Fibroblast of lung (primary cell): Measurements from ENCODE around the gene PPP1R13B. TPM values are rescaled to one million over a fixed set of nuclear protein-coding genes. Genes with fewer than 3 reads are reported as not detected.
A peak's percentile ranks its signal among the peaks of the same experiment; 100 is the strongest.

Source experiments
- DNase-seq, 2 donors: peaks; one replicate each; pipeline versions ENCODE4 v3.0.0 to v3.0.0-alpha.2; 2010; ENCODE audit warnings: low read depth in 2 of 2
- H2AFZ ChIP-seq: 2 replicates; pipeline ENCODE4 v1.5.1; 2012; ENCODE audit warnings: low read length, control low read depth, inconsistent platforms
- H3K27ac ChIP-seq: 2 replicates; pipeline ENCODE4 v1.5.1; 2011; ENCODE audit warnings: low read length, control low read depth; ENCODE audit not compliant: insufficient read depth
- H3K27me3 ChIP-seq: 2 replicates; pipeline ENCODE4 v1.5.1; 2011; ENCODE audit warnings: mild to moderate bottlenecking, low read length; ENCODE audit not compliant: control insufficient read depth, insufficient read depth
- H3K36me3 ChIP-seq: 2 replicates; pipeline ENCODE4 v1.5.1; 2011; ENCODE audit warnings: low read length; ENCODE audit not compliant: control insufficient read depth, insufficient read depth
- H3K4me1 ChIP-seq: 2 replicates; pipeline ENCODE4 v1.5.1; 2011; ENCODE audit warnings: low read length; ENCODE audit not compliant: control insufficient read depth, insufficient read depth; ENCODE audit errors: extremely low read depth
- H3K4me2 ChIP-seq: 2 replicates; pipeline ENCODE4 v1.5.1; 2011; ENCODE audit warnings: low read length, control low read depth; ENCODE audit not compliant: insufficient read depth; ENCODE audit errors: extremely low read depth
- H3K4me3 ChIP-seq, 4 experiments: fragments of 200-600 bp in 1 of 4; sonication (generic) in 1 of 4; replicated peaks in 1 of 4; 2 replicates each; pipeline ENCODE4 v1.5.1; 2011 to 2016; ENCODE audit warnings: low read length in 4 of 4, low read depth in 3 of 4, mild to moderate bottlenecking in 3 of 4, control low read depth in 2 of 4, inconsistent platforms in 1 of 4, mixed read lengths in 1 of 4; ENCODE audit not compliant: insufficient read depth in 1 of 4; ENCODE audit errors: control extremely low read depth in 1 of 4
- H3K79me2 ChIP-seq: 2 replicates; pipeline ENCODE4 v1.5.1; 2012; ENCODE audit warnings: mild to moderate bottlenecking, low read length, inconsistent platforms; ENCODE audit not compliant: control insufficient read depth, insufficient read depth
- H3K9ac ChIP-seq: 2 replicates; pipeline ENCODE4 v1.5.1; 2011; ENCODE audit warnings: mild to moderate bottlenecking, low read length, control low read depth; ENCODE audit not compliant: insufficient read depth
- H3K9me3 ChIP-seq: 2 replicates; pipeline ENCODE4 v1.5.1; 2012; ENCODE audit warnings: low read depth, low read length; ENCODE audit not compliant: control insufficient read depth, insufficient read depth
- H4K20me1 ChIP-seq: 2 replicates; pipeline ENCODE4 v1.5.1; 2011; ENCODE audit warnings: low read length; ENCODE audit not compliant: control insufficient read depth, insufficient read depth; ENCODE audit errors: extremely low read depth
- CTCF ChIP-seq, 2 donors: IDR thresholded peaks in 1 of 2; conservative IDR thresholded peaks in 1 of 2; 1 replicate in 1 of 2; 2 replicates in 1 of 2; pipeline ENCODE4 v1.5.1; 2011 to 2012; ENCODE audit warnings: low read length in 2 of 2, control low read depth in 1 of 2, inconsistent platforms in 1 of 2, low read depth in 1 of 2, mild to moderate bottlenecking in 1 of 2
- EZH2 ChIP-seq: IDR thresholded peaks from 2 replicates; pipeline ENCODE4 v1.5.1; 2012; ENCODE audit warnings: low read length, control low read depth, mild to moderate bottlenecking; ENCODE audit errors: missing control alignments
- polyA plus RNA-seq, 2 donors: library from polyadenylated mRNA; depleted of rRNA in 1 of 2; stranded (reverse) in 1 of 2; unstranded in 1 of 2; fragments of >200 nt; gene quantifications; 2 replicates each; pipeline ENCODE4 v1.2.1, GENCODE V29; 2011 to 2012; ENCODE audit warnings: missing spikeins in 1 of 2
- total RNA-seq: library from RNA; depleted of rRNA; stranded (reverse); fragments of >200 nt; gene quantifications from 2 replicates; pipeline ENCODE4 v1.2.1, GENCODE V29; 2014

PPP1R13B gene
- total and polyA plus RNA-seq, 2 donors (not counting 1 experiment from before 2014, with no cell fraction given): 2.0 to 2.7 TPM

DNA sequence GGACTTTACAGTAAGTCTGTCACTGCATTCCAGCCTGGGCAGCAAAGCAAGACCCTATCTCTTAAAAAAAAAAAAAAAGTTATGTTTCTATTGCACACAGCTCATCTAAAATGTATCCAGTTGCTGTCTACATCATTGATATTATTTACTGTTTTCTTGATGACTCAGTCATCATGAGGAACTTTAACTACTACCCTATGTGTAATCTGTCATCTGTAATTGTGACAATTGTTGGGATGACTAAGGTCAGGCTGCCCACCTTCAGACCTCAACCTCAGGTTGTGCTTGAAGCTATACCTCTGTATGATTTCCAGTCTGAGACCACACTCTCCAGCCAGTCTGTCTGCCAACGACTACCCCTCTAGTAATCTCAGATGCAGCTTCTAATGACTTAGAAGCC lies 15.3 kb downstream of the PPP1R13B start:
- H2AFZ ChIP-seq: no peak overlapping the region
- H3K36me3 ChIP-seq: no peaks in the 10 kb centered on the region
- H3K27me3 ChIP-seq: no peaks in the 10 kb centered on the region
- H3K9me3 ChIP-seq: no peaks in the 10 kb centered on the region
- no peak overlapping the region for H3K4me2 ChIP-seq
- no peak overlapping the region for H3K27ac ChIP-seq
- H3K4me3 ChIP-seq: no peak overlapping the region
- H4K20me1 ChIP-seq: no peaks in the 10 kb centered on the region
- H3K4me1 ChIP-seq: no peaks in the 10 kb centered on the region
- no peak overlapping the region for H3K9ac ChIP-seq
- no peaks in the 10 kb centered on the region for H3K79me2 ChIP-seq
- TF ChIP-seq CTCF (conservative IDR thresholded peaks at IDR 0.05 in 1 of 2, IDR thresholded peaks at IDR 0.05 in 1 of 2; ENCODE audit: low read depth in 1 of 2, low read length in 2 of 2) (no peak), EZH2 (no peak)
- no peak for DNase-seq

- no peaks in the 10 kb centered on the region for H4K20me1 ChIP-seq
- TF ChIP-seq CTCF (conservative IDR thresholded peaks at IDR 0.05 in 1 of 2, IDR thresholded peaks at IDR 0.05 in 1 of 2; ENCODE audit: low read depth in 1 of 2, low read length in 2 of 2): no peak
- TF ChIP-seq EZH2: no peak
These were observed 16.7 kb downstream of the PPP1R13B start for GRCh38 chr14:103830511-103831270.

DNA sequence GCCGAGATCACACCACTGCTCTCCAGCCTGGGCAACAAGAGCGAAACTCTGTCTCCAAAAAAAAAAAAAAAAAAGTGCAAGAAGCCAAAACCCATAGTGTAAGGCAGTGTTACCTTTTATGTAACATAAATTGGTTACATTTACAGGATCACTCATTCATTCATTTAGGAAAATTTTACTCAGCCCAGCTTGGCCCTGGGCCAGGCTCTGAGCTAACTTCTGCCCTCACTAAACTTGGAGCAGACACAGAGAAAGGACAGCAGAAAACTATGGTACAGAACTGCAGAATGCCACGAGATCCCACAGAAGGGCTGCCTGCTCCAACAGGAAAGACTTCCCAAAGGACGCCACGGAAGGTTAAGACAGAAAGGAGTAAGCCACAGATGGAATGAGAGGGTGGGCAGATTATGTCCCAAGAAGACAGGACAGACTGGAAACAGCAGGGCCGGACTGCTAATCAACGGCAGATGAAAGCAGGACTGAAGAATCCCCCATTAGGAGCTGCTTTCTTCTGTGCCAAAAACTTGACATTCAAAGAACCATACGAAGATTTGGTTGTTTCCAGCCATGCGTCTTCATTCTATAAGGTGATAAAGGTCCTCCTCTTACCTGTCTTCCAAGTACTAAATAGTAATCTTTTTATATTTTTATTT lies 18.9 kb downstream of the PPP1R13B start:
- no peaks in the 10 kb centered on the region for H3K9me3 ChIP-seq
- H4K20me1 ChIP-seq: no peaks in the 10 kb centered on the region
- TF ChIP-seq CTCF (conservative IDR thresholded peaks at IDR 0.05 in 1 of 2, IDR thresholded peaks at IDR 0.05 in 1 of 2; ENCODE audit: low read depth in 1 of 2, low read length in 2 of 2): no peak
- no peak for TF ChIP-seq EZH2
- H3K27me3 ChIP-seq: no peaks in the 10 kb centered on the region
- H3K9ac ChIP-seq: no peak overlapping the region
- peak overlapping the region; percentile 44 for H3K4me2 ChIP-seq
- no peak overlapping the region for H3K27ac ChIP-seq
- peak in 1 of 2 donors; percentile 45 for DNase-seq
- H3K36me3 ChIP-seq: no peaks in the 10 kb centered on the region
- no peaks in the 10 kb centered on the region for H3K4me1 ChIP-seq
- H3K79me2 ChIP-seq: no peaks in the 10 kb centered on the region
- peak overlapping the region; percentile 23 for H2AFZ ChIP-seq
- H3K4me3 ChIP-seq: no peak overlapping the region

More at GRCh38 chr14:103830511-103831270, 16.7 kb downstream of the PPP1R13B start:
- Histone ChIP-seq H3K27me3 (no peaks in the 10 kb centered on the region), H2AFZ (no peak overlapping the region), H3K27ac (no peak overlapping the region), H3K4me2 (no peak overlapping the region), H3K36me3 (no peaks in the 10 kb centered on the region), H3K4me1 (no peaks in the 10 kb centered on the region), H3K79me2 (no peaks in the 10 kb centered on the region), H3K9ac (no peak overlapping the region), H3K9me3 (no peaks in the 10 kb centered on the region), H3K4me3 (no peak overlapping the region)
- DNase-seq: no peak
